ENCODE measurements around the gene PCDHGA9. TPM values are rescaled to one million over a fixed set of nuclear protein-coding genes. Genes with fewer than 3 reads are reported as not detected.

Gene PCDHGA9
- total and polyA plus RNA-seq, 4 donors: 10.9 to 21.4 (median 15.0) TPM

GRCh38 chr5:141440341-141440740, 37.8 kb downstream of the PCDHGA9 start:
- no peak for DNase-seq (ENCODE audit: low read depth in 4 of 6, low spot score in 6 of 6)
- Histone ChIP-seq H3K27ac (ENCODE audit: low read depth, low read length) (no peak overlapping the region), H3K36me3 (ENCODE audit: control insufficient read depth, insufficient read depth, low read length) (peaks cover 7% of the 10 kb centered on the region), H3K4me3 (ENCODE audit: low read depth, low read length) (no peak overlapping the region), H3K4me1 (ENCODE audit: control insufficient read depth, insufficient read depth, low read length) (no peaks in the 10 kb centered on the region), H3K27me3 (ENCODE audit: control insufficient read depth, insufficient read depth, low read length) (no peaks in the 10 kb centered on the region), H3K9me3 (ENCODE audit: control insufficient read depth, insufficient read depth, low read length) (peaks cover 24% of the 10 kb centered on the region)
- 100% methylated on average over 5 of the region's 9 CpGs for WGBS (ENCODE audit: insufficient coverage)

DNA sequence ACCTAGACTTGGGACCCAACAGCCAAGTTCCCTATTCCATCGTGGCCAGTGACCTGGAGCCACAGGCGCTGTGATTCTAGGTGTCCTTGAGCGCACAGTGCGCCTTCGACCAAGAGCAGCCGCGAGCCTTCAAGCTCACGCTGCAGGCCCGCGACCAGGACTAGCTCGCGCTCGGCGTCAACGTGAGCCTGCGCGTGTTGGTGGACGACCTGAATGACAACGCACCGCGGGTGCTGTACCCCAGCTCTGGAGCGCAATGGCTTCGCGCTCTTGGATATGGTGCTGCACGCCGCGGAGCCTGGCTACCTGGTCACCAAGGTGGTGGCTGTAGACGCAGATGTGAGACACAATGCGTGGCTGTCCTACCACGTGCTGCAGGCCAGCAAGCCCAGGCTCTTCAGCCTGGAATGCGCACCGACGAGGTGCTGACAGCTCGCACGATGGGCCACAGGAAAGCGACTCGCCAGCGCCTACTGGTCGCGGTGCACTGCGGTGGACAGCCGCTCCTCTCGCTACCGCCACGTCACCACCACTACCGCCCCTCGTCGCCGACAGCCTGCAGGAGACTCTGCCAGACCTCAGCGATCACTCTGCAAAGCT, 39.1 kb downstream of the PCDHGA9 start:
- DNase-seq (ENCODE audit: low read depth in 4 of 6, low spot score in 6 of 6): no peak
- no peak overlapping the region for H3K4me3 ChIP-seq (ENCODE audit: low read depth, low read length)
- no peaks in the 10 kb centered on the region for H3K27me3 ChIP-seq (ENCODE audit: control insufficient read depth, insufficient read depth, low read length)
- H3K36me3 ChIP-seq (ENCODE audit: control insufficient read depth, insufficient read depth, low read length): peaks cover 7% of the 10 kb centered on the region
- no peak overlapping the region for H3K27ac ChIP-seq (ENCODE audit: low read depth, low read length)
- peaks cover 24% of the 10 kb centered on the region for H3K9me3 ChIP-seq (ENCODE audit: control insufficient read depth, insufficient read depth, low read length)
- no peaks in the 10 kb centered on the region for H3K4me1 ChIP-seq (ENCODE audit: control insufficient read depth, insufficient read depth, low read length)
- WGBS (ENCODE audit: insufficient coverage): 37% methylated on average over 49 of the region's 50 CpGs

Other genes starting within 250 kb of the PCDHGA9 start
Only the 30 nearest of the 37 such genes appear.
- 1 to 10 TPM; 2.9 to 3.5 TPM for gene PCDHB9, start 215.6 kb upstream of the PCDHGA9 start, total RNA-seq
- gene PCDHB9, start 215.6 kb upstream of the PCDHGA9 start, polyA plus RNA-seq (ENCODE audit: insufficient read length in 2 of 2): 1 to 10 TPM; 7.0 to 8.5 TPM
- 1 to 10 TPM; 5.9 to 9.3 TPM for gene PCDHB10, start 210.4 kb upstream of the PCDHGA9 start, total RNA-seq
- 10 to 100 TPM; 11.6 to 15.8 TPM for gene PCDHB10, start 210.4 kb upstream of the PCDHGA9 start, polyA plus RNA-seq (ENCODE audit: insufficient read length in 2 of 2)
- 1 to 10 TPM; 7.6 to 9.7 TPM for gene PCDHB11, start 203.2 kb upstream of the PCDHGA9 start, total RNA-seq
- 1 to 10 TPM; 3.8 to 3.9 TPM for gene PCDHB11, start 203.2 kb upstream of the PCDHGA9 start, polyA plus RNA-seq (ENCODE audit: insufficient read length in 2 of 2)
- 10 to 100 TPM in 1 of 2 donors, 1 to 10 TPM in 1; 5.3 to 10.7 TPM for gene PCDHB12, start 194.1 kb upstream of the PCDHGA9 start, total RNA-seq
- gene PCDHB12, start 194.1 kb upstream of the PCDHGA9 start, polyA plus RNA-seq (ENCODE audit: insufficient read length in 2 of 2): 1 to 10 TPM; 3.3 to 4.9 TPM
- gene PCDHB13, start 188.9 kb upstream of the PCDHGA9 start, total RNA-seq: 1 to 10 TPM; 4.5 to 8.7 TPM
- gene PCDHB13, start 188.9 kb upstream of the PCDHGA9 start, polyA plus RNA-seq (ENCODE audit: insufficient read length in 2 of 2): 1 to 10 TPM; 3.8 to 5.0 TPM
- 10 to 100 TPM; 10.4 to 11.9 TPM for gene PCDHB14, start 179.4 kb upstream of the PCDHGA9 start, total RNA-seq
- gene PCDHB14, start 179.4 kb upstream of the PCDHGA9 start, polyA plus RNA-seq (ENCODE audit: insufficient read length in 2 of 2): 10 to 100 TPM; 15.4 to 17.4 TPM
- 10 to 100 TPM; 10.4 to 15.2 TPM for gene PCDHB15, start 157.4 kb upstream of the PCDHGA9 start, total RNA-seq
- 10 to 100 TPM; 12.3 to 21.1 TPM for gene PCDHB15, start 157.4 kb upstream of the PCDHGA9 start, polyA plus RNA-seq (ENCODE audit: insufficient read length in 2 of 2)
- under 1 TPM in 1 of 2 donors, not detected in 1; 0.39 TPM for gene SLC25A2, start 98.7 kb upstream of the PCDHGA9 start, total RNA-seq
- under 1 TPM in 1 of 2 donors, not detected in 1; 0.15 TPM for gene SLC25A2, start 98.7 kb upstream of the PCDHGA9 start, polyA plus RNA-seq (ENCODE audit: insufficient read length in 2 of 2)
- gene TAF7, start 82.0 kb upstream of the PCDHGA9 start, total RNA-seq: 100 to 1,000 TPM in 1 of 2 donors, 10 to 100 TPM in 1; 98.2 to 111 TPM
- gene TAF7, start 82.0 kb upstream of the PCDHGA9 start, polyA plus RNA-seq (ENCODE audit: insufficient read length in 2 of 2): 100 to 1,000 TPM in 1 of 2 donors, 10 to 100 TPM in 1; 90.1 to 101 TPM
- gene PCDHGA1, start 72.3 kb upstream of the PCDHGA9 start, total RNA-seq: 1 to 10 TPM; 1.4 to 3.0 TPM
- 1 to 10 TPM; 2.5 to 3.8 TPM for gene PCDHGA1, start 72.3 kb upstream of the PCDHGA9 start, polyA plus RNA-seq (ENCODE audit: insufficient read length in 2 of 2)
- 10 to 100 TPM in 1 of 2 donors, 1 to 10 TPM in 1; 8.9 to 10.4 TPM for gene PCDHGA2, start 64.0 kb upstream of the PCDHGA9 start, total RNA-seq
- gene PCDHGA2, start 64.0 kb upstream of the PCDHGA9 start, polyA plus RNA-seq (ENCODE audit: insufficient read length in 2 of 2): 10 to 100 TPM; 14.0 to 17.7 TPM
- gene PCDHGA3, start 58.9 kb upstream of the PCDHGA9 start, total RNA-seq: 10 to 100 TPM in 1 of 2 donors, 1 to 10 TPM in 1; 9.2 to 10.5 TPM
- gene PCDHGA3, start 58.9 kb upstream of the PCDHGA9 start, polyA plus RNA-seq (ENCODE audit: insufficient read length in 2 of 2): 10 to 100 TPM; 12.3 to 19.2 TPM
- 1 to 10 TPM; 6.4 to 8.6 TPM for gene PCDHGB1, start 52.7 kb upstream of the PCDHGA9 start, total RNA-seq
- 1 to 10 TPM; 9.8 to 9.9 TPM for gene PCDHGB1, start 52.7 kb upstream of the PCDHGA9 start, polyA plus RNA-seq (ENCODE audit: insufficient read length in 2 of 2)
- gene PCDHGA4, start 47.8 kb upstream of the PCDHGA9 start, total RNA-seq: 1 to 10 TPM; 7.5 to 8.2 TPM
- gene PCDHGA4, start 47.8 kb upstream of the PCDHGA9 start, polyA plus RNA-seq (ENCODE audit: insufficient read length in 2 of 2): 1 to 10 TPM; 9.5 to 9.9 TPM
- 1 to 10 TPM; 6.3 to 6.7 TPM for gene PCDHGB2, start 42.8 kb upstream of the PCDHGA9 start, total RNA-seq
- 10 to 100 TPM in 1 of 2 donors, 1 to 10 TPM in 1; 9.0 to 14.0 TPM for gene PCDHGB2, start 42.8 kb upstream of the PCDHGA9 start, polyA plus RNA-seq (ENCODE audit: insufficient read length in 2 of 2)
- 1 to 10 TPM; 7.9 to 8.8 TPM for gene PCDHGA5, start 38.6 kb upstream of the PCDHGA9 start, total RNA-seq
- gene PCDHGA5, start 38.6 kb upstream of the PCDHGA9 start, polyA plus RNA-seq (ENCODE audit: insufficient read length in 2 of 2): 10 to 100 TPM; 14.0 to 15.5 TPM
- gene PCDHGB3, start 32.5 kb upstream of the PCDHGA9 start, total RNA-seq: 1 to 10 TPM; 6.0 to 8.3 TPM
- gene PCDHGB3, start 32.5 kb upstream of the PCDHGA9 start, polyA plus RNA-seq (ENCODE audit: insufficient read length in 2 of 2): 1 to 10 TPM; 7.1 to 8.4 TPM
- gene PCDHGA6, start 28.9 kb upstream of the PCDHGA9 start, total RNA-seq: 10 to 100 TPM in 1 of 2 donors, 1 to 10 TPM in 1; 8.5 to 12.3 TPM
- 10 to 100 TPM; 18.4 to 19.2 TPM for gene PCDHGA6, start 28.9 kb upstream of the PCDHGA9 start, polyA plus RNA-seq (ENCODE audit: insufficient read length in 2 of 2)
- 1 to 10 TPM; 6.1 to 6.6 TPM for gene PCDHGA7, start 20.0 kb upstream of the PCDHGA9 start, total RNA-seq
- gene PCDHGA7, start 20.0 kb upstream of the PCDHGA9 start, polyA plus RNA-seq (ENCODE audit: insufficient read length in 2 of 2): 1 to 10 TPM; 5.2 to 6.7 TPM
- 10 to 100 TPM; 12.5 to 14.9 TPM for gene PCDHGB4, start 15.1 kb upstream of the PCDHGA9 start, total RNA-seq
- gene PCDHGB4, start 15.1 kb upstream of the PCDHGA9 start, polyA plus RNA-seq (ENCODE audit: insufficient read length in 2 of 2): 10 to 100 TPM; 10.3 to 16.0 TPM
- 1 to 10 TPM; 4.6 to 5.6 TPM for gene PCDHGA8, start 10.1 kb upstream of the PCDHGA9 start, total RNA-seq
- 1 to 10 TPM; 1.9 to 2.1 TPM for gene PCDHGA8, start 10.1 kb upstream of the PCDHGA9 start, polyA plus RNA-seq (ENCODE audit: insufficient read length in 2 of 2)
- gene PCDHGB5, start 4.8 kb upstream of the PCDHGA9 start, total RNA-seq: 10 to 100 TPM; 17.5 to 21.5 TPM
- gene PCDHGB5, start 4.8 kb upstream of the PCDHGA9 start, polyA plus RNA-seq (ENCODE audit: insufficient read length in 2 of 2): 10 to 100 TPM; 22.7 to 33.5 TPM
- 10 to 100 TPM in 1 of 2 donors, 1 to 10 TPM in 1; 10.0 to 10.6 TPM for gene PCDHGB6, start 5.2 kb downstream of the PCDHGA9 start, total RNA-seq
- 10 to 100 TPM; 22.0 to 25.7 TPM for gene PCDHGB6, start 5.2 kb downstream of the PCDHGA9 start, polyA plus RNA-seq (ENCODE audit: insufficient read length in 2 of 2)
- 10 to 100 TPM; 11.1 to 12.4 TPM for gene PCDHGA10, start 10.2 kb downstream of the PCDHGA9 start, total RNA-seq
- gene PCDHGA10, start 10.2 kb downstream of the PCDHGA9 start, polyA plus RNA-seq (ENCODE audit: insufficient read length in 2 of 2): 10 to 100 TPM; 21.1 to 32.4 TPM
- gene PCDHGB7, start 14.9 kb downstream of the PCDHGA9 start, total RNA-seq: 10 to 100 TPM; 13.7 to 14.3 TPM
- gene PCDHGB7, start 14.9 kb downstream of the PCDHGA9 start, polyA plus RNA-seq (ENCODE audit: insufficient read length in 2 of 2): 10 to 100 TPM; 35.8 to 47.2 TPM
- 10 to 100 TPM in 1 of 2 donors, 1 to 10 TPM in 1; 8.0 to 15.0 TPM for gene PCDHGA11, start 18.3 kb downstream of the PCDHGA9 start, total RNA-seq
- gene PCDHGA11, start 18.3 kb downstream of the PCDHGA9 start, polyA plus RNA-seq (ENCODE audit: insufficient read length in 2 of 2): 10 to 100 TPM; 14.9 to 16.1 TPM
- gene PCDHGA12, start 27.7 kb downstream of the PCDHGA9 start, total RNA-seq: 10 to 100 TPM in 1 of 2 donors, 1 to 10 TPM in 1; 8.5 to 10.7 TPM
- 1 to 10 TPM; 8.1 to 8.3 TPM for gene PCDHGA12, start 27.7 kb downstream of the PCDHGA9 start, polyA plus RNA-seq (ENCODE audit: insufficient read length in 2 of 2)
- 100 to 1,000 TPM; 114 to 205 TPM for gene PCDHGC3, start 73.2 kb downstream of the PCDHGA9 start, total RNA-seq
- 100 to 1,000 TPM; 603 to 678 TPM for gene PCDHGC3, start 73.2 kb downstream of the PCDHGA9 start, polyA plus RNA-seq (ENCODE audit: insufficient read length in 2 of 2)
- gene PCDHGC4, start 82.3 kb downstream of the PCDHGA9 start, total RNA-seq: 10 to 100 TPM; 20.0 to 65.5 TPM
- gene PCDHGC4, start 82.3 kb downstream of the PCDHGA9 start, polyA plus RNA-seq (ENCODE audit: insufficient read length in 2 of 2): 10 to 100 TPM; 90.2 to 91.8 TPM
- 1 to 10 TPM; 4.0 to 5.9 TPM for gene PCDHGC5, start 86.3 kb downstream of the PCDHGA9 start, total RNA-seq
- gene PCDHGC5, start 86.3 kb downstream of the PCDHGA9 start, polyA plus RNA-seq (ENCODE audit: insufficient read length in 2 of 2): 1 to 10 TPM; 5.4 to 6.5 TPM